IPS-18a (cell line): ENCODE measurements around the gene OR3A2.
"Not testable (repeated sequence)": the region's sequence is repeated elsewhere in the genome, so short reads cannot be mapped to it uniquely, and the experiment has no call there.

Experiments
- H3K27ac ChIP-seq: one replicate; pipeline ENCODE4 v1.5.1; 2013; ENCODE audit warnings: low read length
- H3K27me3 ChIP-seq: one replicate; pipeline ENCODE4 v1.6.1; 2013; ENCODE audit warnings: mild to moderate bottlenecking, low read length; ENCODE audit not compliant: control insufficient read depth, insufficient read depth
- H3K36me3 ChIP-seq: one replicate; pipeline ENCODE4 v1.6.1; 2013; ENCODE audit warnings: low read depth, low read length; ENCODE audit not compliant: control insufficient read depth
- H3K4me1 ChIP-seq: one replicate; pipeline ENCODE4 v1.6.1; 2013; ENCODE audit warnings: low read depth, low read length; ENCODE audit not compliant: control insufficient read depth
- H3K4me3 ChIP-seq: one replicate; pipeline ENCODE4 v1.5.1; 2013; ENCODE audit warnings: low read length
- H3K9ac ChIP-seq: one replicate; pipeline ENCODE4 v1.6.1; 2013; ENCODE audit warnings: mild to moderate bottlenecking, low read length, moderate library complexity
- H3K9me3 ChIP-seq: one replicate; pipeline ENCODE4 v1.6.1; 2013; ENCODE audit warnings: low read depth, low read length; ENCODE audit not compliant: control insufficient read depth

Gene OR3A2

DNA sequence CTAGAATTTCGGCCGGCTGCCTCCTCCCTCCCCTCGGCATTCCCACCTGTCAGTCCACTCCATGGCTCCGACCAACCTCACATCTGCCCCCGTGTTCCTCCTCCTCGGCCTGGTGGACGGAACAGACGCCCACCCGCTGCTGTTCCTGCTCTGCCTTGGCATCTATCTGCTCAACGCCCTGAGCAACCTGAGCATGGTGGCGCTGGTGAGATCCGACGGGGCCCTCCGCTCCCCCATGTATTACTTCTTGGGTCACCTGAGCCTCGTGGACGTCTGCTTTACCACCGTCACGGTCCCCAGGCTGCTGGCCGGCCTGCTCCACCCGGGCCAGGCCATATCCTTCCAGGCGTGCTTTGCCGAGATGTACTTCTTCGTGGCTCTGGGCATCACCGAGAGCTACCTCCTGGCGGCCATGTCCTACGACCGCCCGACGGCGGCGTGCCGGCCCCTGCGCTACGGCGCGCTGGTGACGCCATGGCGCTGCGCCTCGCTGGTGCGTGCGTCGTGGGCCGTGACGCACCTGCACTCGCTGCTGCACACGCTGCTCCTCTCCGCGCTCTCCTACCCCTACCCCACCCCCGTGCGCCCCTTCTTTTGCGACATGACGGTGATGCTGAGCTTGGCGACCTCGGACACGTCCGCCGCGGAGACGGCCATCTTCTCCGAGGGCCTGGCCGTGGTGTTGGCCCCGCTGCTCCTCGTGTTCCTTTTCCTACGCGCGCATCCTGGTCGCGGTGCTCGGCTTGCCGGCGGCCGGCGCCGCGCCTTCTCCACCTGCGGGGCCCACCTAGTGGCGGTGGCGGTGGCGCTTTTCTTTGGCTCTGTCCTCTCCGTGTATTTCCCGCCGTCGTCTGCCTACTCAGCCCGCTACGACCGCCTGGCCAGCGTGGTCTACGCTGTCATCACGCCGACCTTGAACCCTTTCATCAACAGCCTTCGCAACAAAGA is at the start of gene OR3A2:
OR3A2 (minus strand) TSS at position 440 of the 948 bp plus-strand sequence.
- H3K4me1 ChIP-seq = no peaks in the 10 kb centered on the region
- H3K27ac ChIP-seq = no peak within 1 kb of the TSS
- H3K9ac ChIP-seq = no peak within 1 kb of the TSS
- H3K4me3 ChIP-seq = no peak within 1 kb of the TSS
- H3K9me3 ChIP-seq = no peaks in the 10 kb centered on the region
- H3K36me3 ChIP-seq = no peaks in the 10 kb centered on the region
- peaks cover 6% of the 10 kb centered on the region for H3K27me3 ChIP-seq

DNA sequence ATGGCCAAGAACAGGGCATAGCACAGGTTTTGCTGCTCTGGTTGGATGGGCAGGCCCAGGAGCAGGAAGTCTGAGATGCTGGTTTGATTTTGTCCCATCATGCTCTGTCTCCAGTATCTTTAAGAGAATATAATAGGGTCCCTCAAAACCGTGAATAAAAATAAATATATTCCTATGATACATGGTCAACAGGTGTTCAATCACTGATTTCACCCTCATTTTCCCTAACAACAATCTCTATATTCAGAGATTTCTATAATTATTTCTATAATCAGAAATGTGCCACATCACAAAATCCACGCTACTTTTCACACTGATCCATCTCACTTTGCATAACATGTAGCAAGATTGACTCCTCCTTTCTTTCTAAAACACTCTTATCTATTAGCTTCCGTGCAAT is 47.6 kb upstream of the OR3A2 start, which contains the start of gene OR1E2:
OR1E2 (minus strand) TSS at position 101 of the 400 bp plus-strand sequence; CDS start at position 101, 0 bp downstream.
- Histone ChIP-seq H3K9me3 (peaks cover 2% of the 10 kb centered on the region), H3K36me3 (no peaks in the 10 kb centered on the region), H3K27me3 (no peaks in the 10 kb centered on the region), H3K4me1 (no peaks in the 10 kb centered on the region), H3K9ac (no peak within 1 kb of the TSS), H3K4me3 (no peak within 1 kb of the TSS), H3K27ac (no peak within 1 kb of the TSS)

DNA sequence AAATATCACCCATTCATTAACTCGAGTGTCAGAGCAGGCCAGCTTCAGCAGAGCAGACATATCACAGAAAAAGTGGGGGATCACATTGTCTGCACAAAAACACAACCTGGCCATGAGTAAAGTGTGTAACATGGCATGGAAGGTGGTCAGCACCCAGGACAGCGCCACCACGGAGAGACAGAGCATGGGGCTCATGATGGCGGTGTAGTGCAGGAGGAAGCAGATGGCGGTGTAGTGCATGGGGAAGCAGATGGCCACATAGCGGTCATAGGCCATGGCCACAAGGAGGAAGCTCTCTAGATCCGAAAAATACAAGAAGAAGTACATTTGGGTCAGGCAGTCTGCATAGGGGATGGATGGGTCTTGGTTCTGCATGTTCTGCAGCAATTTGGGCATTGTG is 47.1 kb upstream of the OR3A2 start:
- H3K4me1 ChIP-seq, H3K9ac ChIP-seq, H3K27ac ChIP-seq, H3K4me3 ChIP-seq, H3K9me3 ChIP-seq, H3K36me3 ChIP-seq, H3K27me3 ChIP-seq: not testable (repeated sequence)

DNA sequence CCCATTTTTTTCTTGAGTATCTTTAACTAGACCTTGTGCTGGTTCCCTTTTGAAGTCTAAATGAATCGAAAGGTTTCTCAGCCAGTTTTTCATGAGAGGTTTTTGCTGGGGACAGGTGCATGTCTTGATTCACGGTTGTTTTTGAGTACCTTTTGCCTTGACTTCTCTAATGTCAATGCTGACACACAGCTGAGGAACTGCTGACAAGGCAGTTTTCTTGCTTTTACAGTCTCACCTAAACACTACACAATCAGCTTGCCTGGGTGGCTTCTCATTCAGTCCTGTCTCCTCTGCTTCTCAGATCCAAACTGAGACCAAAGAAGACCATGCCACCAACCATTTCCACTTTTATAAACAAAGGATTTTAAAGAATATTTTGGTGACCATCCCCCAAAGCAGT is 32.1 kb upstream of the OR3A2 start:
- H3K27me3 ChIP-seq = no peaks in the 10 kb centered on the region
- H3K4me1 ChIP-seq = no peaks in the 10 kb centered on the region
- no peaks in the 10 kb centered on the region for H3K36me3 ChIP-seq
- peaks cover 3% of the 10 kb centered on the region for H3K9me3 ChIP-seq
- no peak overlapping the region for H3K9ac ChIP-seq
- no peak overlapping the region for H3K4me3 ChIP-seq
- H3K27ac ChIP-seq = no peak overlapping the region

DNA sequence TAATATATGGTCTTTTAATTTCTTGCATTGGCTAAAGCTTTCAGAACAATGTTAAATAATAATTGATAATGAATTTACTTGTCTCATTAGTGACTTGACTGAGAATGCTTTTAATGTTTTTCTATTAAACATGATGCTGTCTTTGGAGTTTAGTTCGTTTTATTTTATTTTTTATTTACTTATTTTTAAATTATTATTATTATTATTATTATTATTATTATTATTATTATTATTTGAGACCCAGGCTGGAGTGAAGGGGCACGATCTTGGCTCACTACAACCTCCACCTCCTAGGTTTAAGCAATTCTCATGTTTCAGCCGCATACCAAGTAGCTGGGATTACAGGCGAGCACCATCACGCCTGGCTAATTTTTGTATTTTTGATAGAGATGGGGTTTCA is 29.5 kb upstream of the OR3A2 start:
- Histone ChIP-seq H3K9ac (no peak overlapping the region), H3K27me3 (no peaks in the 10 kb centered on the region), H3K27ac (no peak overlapping the region), H3K4me1 (no peaks in the 10 kb centered on the region), H3K4me3 (no peak overlapping the region), H3K9me3 (peaks cover 3% of the 10 kb centered on the region), H3K36me3 (no peaks in the 10 kb centered on the region)

DNA sequence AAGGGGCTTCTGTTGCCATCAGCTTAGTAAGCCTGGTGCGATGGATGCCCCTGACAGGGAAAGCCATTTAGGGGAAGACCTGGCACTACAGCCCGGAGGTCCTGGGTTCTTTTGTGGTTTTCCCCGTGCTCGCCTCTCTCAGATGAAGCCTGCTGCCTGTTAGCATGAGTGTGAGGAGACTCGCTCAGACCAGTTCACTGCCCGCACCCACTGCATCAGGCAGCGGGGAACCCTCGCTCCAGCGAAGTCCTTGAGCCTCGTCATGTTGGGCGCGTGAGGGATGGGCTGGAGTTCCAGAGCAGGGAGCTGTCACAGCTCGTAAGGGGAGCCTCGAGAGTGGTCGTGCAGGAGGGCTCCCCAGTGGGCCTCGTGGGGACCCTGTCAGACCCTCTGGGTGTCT is 26.1 kb upstream of the OR3A2 start:
- not testable (repeated sequence) for H3K27me3 ChIP-seq, H3K4me3 ChIP-seq, H3K9ac ChIP-seq, H3K4me1 ChIP-seq, H3K36me3 ChIP-seq, H3K27ac ChIP-seq
- peaks cover 12% of the 10 kb centered on the region for H3K9me3 ChIP-seq

DNA sequence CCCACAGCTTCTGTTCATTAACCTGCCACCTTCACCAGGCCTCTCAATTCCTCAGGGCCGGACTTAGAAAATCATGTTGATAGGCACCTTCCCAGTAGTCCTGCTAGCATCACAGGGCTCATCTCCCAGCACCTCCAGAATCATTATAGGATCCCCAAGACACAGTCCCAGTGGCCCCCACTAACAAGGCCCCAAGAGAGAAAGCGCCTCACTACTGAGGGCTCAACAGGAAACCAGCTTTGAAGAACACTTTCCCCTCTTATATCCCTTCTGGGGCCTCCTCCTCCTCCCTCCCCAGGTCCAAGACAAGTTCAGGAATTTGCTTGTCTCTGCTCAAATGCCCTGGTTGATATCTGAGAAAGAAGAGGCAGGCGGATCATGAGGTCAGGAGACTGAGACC is 25.0 kb upstream of the OR3A2 start, which contains the start of gene OR3A3:
OR3A3 (plus strand) TSS at position 301 of the 400 bp plus-strand sequence.
- no peak within 1 kb of the TSS for H3K27ac ChIP-seq
- H3K9ac ChIP-seq = no peak within 1 kb of the TSS
- H3K27me3 ChIP-seq = no peaks in the 10 kb centered on the region
- H3K9me3 ChIP-seq = peaks cover 17% of the 10 kb centered on the region
- no peaks in the 10 kb centered on the region for H3K36me3 ChIP-seq
- no peaks in the 10 kb centered on the region for H3K4me1 ChIP-seq
- H3K4me3 ChIP-seq = no peak within 1 kb of the TSS

DNA sequence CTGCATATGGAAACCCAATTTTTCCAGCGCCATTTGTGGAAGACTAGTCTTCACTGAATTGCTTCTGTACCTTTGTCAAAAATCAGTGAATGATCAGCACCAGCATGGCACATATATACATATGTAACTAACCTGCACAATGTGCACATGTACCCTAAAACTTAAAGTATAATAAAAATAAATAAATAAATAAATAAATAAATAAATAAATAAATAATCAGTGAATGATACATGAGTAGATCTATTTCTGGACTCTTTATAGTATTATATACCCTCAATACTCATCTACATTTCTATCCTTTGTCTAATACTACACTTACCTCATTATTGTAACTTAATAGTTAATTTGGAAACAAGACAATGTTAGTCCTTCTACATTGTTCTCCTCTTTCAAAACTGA is 17.7 kb upstream of the OR3A2 start:
- not testable (repeated sequence) for H3K4me3 ChIP-seq, H3K4me1 ChIP-seq, H3K36me3 ChIP-seq, H3K9ac ChIP-seq, H3K27ac ChIP-seq, H3K27me3 ChIP-seq
- H3K9me3 ChIP-seq = peaks cover 21% of the 10 kb centered on the region

DNA sequence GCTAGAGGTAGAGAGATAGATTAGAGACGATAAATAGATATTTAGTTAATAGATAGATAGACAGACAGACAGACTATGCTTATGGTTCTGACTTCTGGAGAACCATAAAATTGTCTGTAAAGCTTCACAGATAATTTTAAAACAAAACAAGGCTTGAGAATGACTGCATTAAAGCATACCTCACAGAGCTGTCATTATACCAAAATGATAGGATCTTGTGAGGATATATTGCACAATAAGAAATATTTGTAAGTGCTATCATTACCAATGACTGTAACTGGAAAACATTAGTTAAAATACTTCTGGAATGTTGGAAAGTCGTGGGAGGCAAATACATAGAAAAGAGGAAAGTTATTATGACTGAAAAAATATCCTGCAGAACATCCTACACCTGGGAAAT is 15.7 kb upstream of the OR3A2 start:
- Histone ChIP-seq H3K27ac (no peak overlapping the region), H3K36me3 (no peaks in the 10 kb centered on the region), H3K27me3 (no peaks in the 10 kb centered on the region), H3K4me1 (no peaks in the 10 kb centered on the region), H3K9me3 (peaks cover 5% of the 10 kb centered on the region), H3K4me3 (no peak overlapping the region), H3K9ac (no peak overlapping the region)

DNA sequence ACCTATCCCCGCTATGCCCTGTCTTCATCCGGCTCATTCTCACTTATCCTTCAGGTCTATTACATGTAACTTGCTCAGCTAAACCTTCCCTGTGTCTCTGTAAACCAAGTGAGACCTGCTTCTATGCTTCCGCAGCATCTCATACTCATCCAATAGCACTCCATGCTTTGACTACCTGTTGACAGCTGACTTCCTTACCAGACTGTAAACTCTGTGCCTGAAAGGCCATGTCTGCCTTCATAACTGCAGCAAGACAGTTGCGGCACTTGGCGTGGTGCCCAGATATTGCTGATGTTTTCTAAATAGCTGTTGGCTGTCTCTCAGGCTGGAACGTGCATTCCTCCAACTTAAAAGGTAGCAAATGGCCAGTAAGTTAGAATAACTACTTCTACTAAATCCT is 13.9 kb upstream of the OR3A2 start:
- Histone ChIP-seq H3K4me1 (no peaks in the 10 kb centered on the region), H3K36me3 (no peaks in the 10 kb centered on the region), H3K4me3 (no peak overlapping the region), H3K27ac (no peak overlapping the region), H3K9me3 (peaks cover 3% of the 10 kb centered on the region), H3K27me3 (no peaks in the 10 kb centered on the region), H3K9ac (no peak overlapping the region)

DNA sequence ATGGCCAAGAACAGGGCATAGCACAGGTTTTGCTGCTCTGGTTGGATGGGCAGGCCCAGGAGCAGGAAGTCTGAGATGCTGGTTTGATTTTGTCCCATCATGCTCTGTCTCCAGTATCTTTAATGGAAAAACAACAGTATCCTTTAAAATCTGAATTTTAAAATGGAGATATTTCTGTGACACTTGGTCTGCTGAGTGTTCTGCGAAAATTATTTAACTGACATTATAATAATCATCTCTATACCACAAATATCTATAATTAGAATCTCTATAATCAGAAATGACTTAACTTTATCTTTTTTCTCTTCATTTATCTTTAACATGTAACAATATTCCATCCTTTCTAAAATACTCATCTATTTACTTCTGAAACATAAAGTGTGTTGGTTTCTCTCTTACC is 12.2 kb upstream of the OR3A2 start, which contains the start of gene OR1E1:
OR1E1 (minus strand) TSS at position 101 of the 400 bp plus-strand sequence; CDS start at position 101, 0 bp downstream.
- Histone ChIP-seq H3K27ac (no peak within 1 kb of the TSS), H3K4me1 (no peaks in the 10 kb centered on the region), H3K27me3 (no peaks in the 10 kb centered on the region), H3K9ac (no peak within 1 kb of the TSS), H3K4me3 (no peak within 1 kb of the TSS), H3K36me3 (no peaks in the 10 kb centered on the region), H3K9me3 (peaks cover 3% of the 10 kb centered on the region)

DNA sequence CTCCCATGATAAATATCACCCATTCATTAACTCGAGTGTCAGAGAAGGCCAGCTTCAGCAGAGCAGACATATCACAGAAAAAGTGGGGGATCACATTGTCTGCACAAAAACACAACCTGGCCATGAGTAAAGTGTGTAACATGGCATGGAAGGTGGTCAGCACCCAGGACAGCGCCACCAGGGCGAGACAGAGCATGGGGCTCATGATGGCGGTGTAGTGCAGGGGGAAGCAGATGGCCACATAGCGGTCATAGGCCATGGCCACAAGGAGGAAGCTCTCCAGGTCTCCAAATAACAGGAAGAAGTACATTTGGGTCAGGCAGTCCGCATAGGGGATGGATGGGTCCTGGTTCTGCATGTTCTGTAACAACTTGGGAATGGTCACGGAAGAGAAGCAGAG is 11.7 kb upstream of the OR3A2 start:
- H3K4me3 ChIP-seq, H3K9me3 ChIP-seq, H3K27ac ChIP-seq, H3K4me1 ChIP-seq, H3K36me3 ChIP-seq, H3K27me3 ChIP-seq, H3K9ac ChIP-seq: not testable (repeated sequence)
